Measurements from ENCODE around the gene USP11. TPM values are rescaled to one million over a fixed set of nuclear protein-coding genes. Genes with fewer than 3 reads are reported as not detected.

USP11 gene
- total RNA-seq, 1 donor from 2014 or later, result 27.3 TPM

Other genes starting within 250 kb of the USP11 start
- gene RGN, start 154.6 kb upstream of the USP11 start, total RNA-seq, result not detected in 2 replicates
- gene NDUFB11, start 88.3 kb upstream of the USP11 start, total RNA-seq, result 86.8 and 89.5 TPM in 2 replicates
- gene RBM10, start 87.8 kb upstream of the USP11 start, total RNA-seq, result 64.3 and 64.6 TPM in 2 replicates
- 233 and 246 TPM in 2 replicates for gene UBA1, start 39.2 kb upstream of the USP11 start, total RNA-seq
- 66.3 and 70.2 TPM in 2 replicates for gene CDK16, start 14.3 kb upstream of the USP11 start, total RNA-seq
- gene ZNF157, start 137.6 kb downstream of the USP11 start, total RNA-seq, result 0.31 and 0.40 TPM in 2 replicates